ACC112 (cell line): ENCODE data around the gene BMP2K.
"Not testable (repeated sequence)": the region's sequence is repeated elsewhere in the genome, so short reads cannot be mapped to it uniquely, and the experiment has no call there.

Experiments
- H2AFZ ChIP-seq: fragments of 200-600 bp; sonication (generic); one replicate; pipeline ENCODE4 v1.6.0; 2017; ENCODE audit warnings: antibody characterized with exemption, low read length; ENCODE audit not compliant: unreplicated experiment
- H3K27ac ChIP-seq: fragments of 200-600 bp; sonication (generic); 2 replicates; pipeline ENCODE4 v1.5.1; 2014; ENCODE audit warnings: low read depth, mild to moderate bottlenecking, antibody characterized with exemption, low read length, moderate library complexity
- H3K27me3 ChIP-seq: fragments of 200-600 bp; sonication (generic); 2 replicates; pipeline ENCODE4 v1.6.1; 2014; ENCODE audit warnings: mild to moderate bottlenecking, antibody characterized with exemption, low read length, moderate library complexity, mixed read lengths; ENCODE audit not compliant: insufficient read depth
- H3K36me3 ChIP-seq: fragments of 200-600 bp; sonication (generic); 2 replicates; pipeline ENCODE4 v1.6.1; 2016; ENCODE audit warnings: mild to moderate bottlenecking, antibody characterized with exemption, low read length, moderate library complexity, mixed read lengths; ENCODE audit not compliant: insufficient read depth
- H3K4me1 ChIP-seq: fragments of 200-600 bp; sonication (generic); one replicate; pipeline ENCODE4 v1.6.1; 2016; ENCODE audit warnings: low read length, mixed read lengths; ENCODE audit not compliant: insufficient read depth, unreplicated experiment, control insufficient read depth
- H3K4me3 ChIP-seq: fragments of 200-600 bp; sonication (generic); 2 replicates; pipeline ENCODE4 v1.5.1; 2014; ENCODE audit warnings: mild to moderate bottlenecking, low read depth, low read length
- H3K79me2 ChIP-seq: fragments of 200-600 bp; sonication (generic); one replicate; pipeline ENCODE4 v1.6.0; 2016; ENCODE audit warnings: low read length; ENCODE audit not compliant: control insufficient read depth, unreplicated experiment, insufficient read depth

BMP2K gene

GRCh38 chr4:78889955-78890354, 113.8 kb downstream of the BMP2K start:
- no peak overlapping the region for H3K27ac ChIP-seq
- H3K36me3 ChIP-seq = peaks cover 7% of the 10 kb centered on the region; the same call in 1 of the 2 replicates
- no peaks in the 10 kb centered on the region for H3K4me1 ChIP-seq
- no peaks in the 10 kb centered on the region for H3K27me3 ChIP-seq
- H3K4me3 ChIP-seq = no peak overlapping the region
- no peaks in the 10 kb centered on the region for H3K79me2 ChIP-seq
- H2AFZ ChIP-seq = no peak overlapping the region

GRCh38 chr4:78899302-78899701, 123.2 kb downstream of the BMP2K start:
- no peaks in the 10 kb centered on the region for H3K79me2 ChIP-seq
- H3K4me3 ChIP-seq = no peak overlapping the region
- H2AFZ ChIP-seq = no peak overlapping the region
- no peaks in the 10 kb centered on the region for H3K27me3 ChIP-seq
- H3K4me1 ChIP-seq = no peaks in the 10 kb centered on the region
- H3K27ac ChIP-seq = no peak overlapping the region
- H3K36me3 ChIP-seq = no peaks in the 10 kb centered on the region

DNA sequence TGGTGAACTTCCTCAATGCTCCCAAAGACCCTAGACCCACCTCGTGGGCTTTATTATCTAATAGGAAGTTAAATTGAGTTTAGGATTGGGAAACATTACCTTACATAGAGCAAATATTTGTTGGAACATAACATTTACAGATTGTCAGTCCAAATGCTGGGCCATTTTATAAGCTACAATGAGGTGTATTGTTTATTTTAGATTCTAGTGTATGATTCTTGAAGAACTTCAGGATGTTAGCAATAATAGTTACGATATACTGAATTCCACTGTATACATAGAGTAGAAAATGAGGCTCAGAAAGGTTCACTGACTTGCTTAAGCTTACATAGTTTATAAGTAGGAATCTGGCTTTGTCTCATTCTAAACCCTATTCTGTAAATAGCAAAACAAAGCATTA, 125.7 kb downstream of the BMP2K start:
- H3K79me2 ChIP-seq = no peaks in the 10 kb centered on the region
- no peak overlapping the region for H3K4me3 ChIP-seq
- H3K27me3 ChIP-seq = no peaks in the 10 kb centered on the region
- no peak overlapping the region for H2AFZ ChIP-seq
- no peak overlapping the region for H3K27ac ChIP-seq
- no peaks in the 10 kb centered on the region for H3K36me3 ChIP-seq
- no peaks in the 10 kb centered on the region for H3K4me1 ChIP-seq

- H3K27me3 ChIP-seq = no peaks in the 10 kb centered on the region
- H2AFZ ChIP-seq = no peak overlapping the region
- H3K36me3 ChIP-seq = no peaks in the 10 kb centered on the region
Measured at GRCh38 chr4:78902298-78902697, 126.1 kb downstream of the BMP2K start.

GRCh38 chr4:78904143-78904542, 128.0 kb downstream of the BMP2K start:
- Histone ChIP-seq H3K36me3 (no peaks in the 10 kb centered on the region), H3K4me3 (no peak overlapping the region), H3K4me1 (no peaks in the 10 kb centered on the region), H3K27me3 (no peaks in the 10 kb centered on the region), H3K27ac (no peak overlapping the region), H3K79me2 (no peaks in the 10 kb centered on the region), H2AFZ (no peak overlapping the region)

More at GRCh38 chr4:78902298-78902697, 126.1 kb downstream of the BMP2K start:
- H3K4me1 ChIP-seq = no peaks in the 10 kb centered on the region
- no peak overlapping the region for H3K4me3 ChIP-seq
- H3K27ac ChIP-seq = no peak overlapping the region
- no peaks in the 10 kb centered on the region for H3K79me2 ChIP-seq

DNA sequence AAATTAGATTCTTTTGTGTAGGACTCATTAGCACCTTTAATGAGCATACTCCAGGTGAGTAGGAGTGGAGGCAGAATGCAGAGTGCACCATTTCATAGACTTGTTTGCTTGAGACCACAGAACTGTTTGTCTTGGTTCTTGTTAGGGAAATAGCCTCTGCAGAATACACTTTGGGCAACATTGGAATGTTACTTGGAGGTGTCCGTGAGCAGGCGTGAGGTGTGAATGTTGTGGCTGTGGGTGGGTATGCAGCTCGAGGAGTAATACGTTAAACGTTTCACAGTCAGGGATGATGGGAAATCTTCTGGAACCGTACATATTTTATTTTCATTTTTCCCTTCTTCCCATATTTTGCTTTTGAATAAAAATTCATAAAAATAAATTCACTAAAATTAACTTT, 131.5 kb downstream of the BMP2K start:
- Histone ChIP-seq H3K27me3 (no peaks in the 10 kb centered on the region), H3K36me3 (peaks cover 6% of the 10 kb centered on the region; the same call in 1 of the 2 replicates), H2AFZ (no peak overlapping the region), H3K27ac (no peak overlapping the region), H3K4me3 (no peak overlapping the region), H3K4me1 (no peaks in the 10 kb centered on the region), H3K79me2 (no peaks in the 10 kb centered on the region)

GRCh38 chr4:78908974-78909373, 132.8 kb downstream of the BMP2K start:
- not testable (repeated sequence) for H3K27ac ChIP-seq, H2AFZ ChIP-seq, H3K36me3 ChIP-seq, H3K4me3 ChIP-seq, H3K27me3 ChIP-seq, H3K4me1 ChIP-seq, H3K79me2 ChIP-seq

- no peaks in the 10 kb centered on the region for H3K79me2 ChIP-seq
- H2AFZ ChIP-seq = no peak overlapping the region
Measured at GRCh38 chr4:78910612-78911011, 134.5 kb downstream of the BMP2K start.

DNA sequence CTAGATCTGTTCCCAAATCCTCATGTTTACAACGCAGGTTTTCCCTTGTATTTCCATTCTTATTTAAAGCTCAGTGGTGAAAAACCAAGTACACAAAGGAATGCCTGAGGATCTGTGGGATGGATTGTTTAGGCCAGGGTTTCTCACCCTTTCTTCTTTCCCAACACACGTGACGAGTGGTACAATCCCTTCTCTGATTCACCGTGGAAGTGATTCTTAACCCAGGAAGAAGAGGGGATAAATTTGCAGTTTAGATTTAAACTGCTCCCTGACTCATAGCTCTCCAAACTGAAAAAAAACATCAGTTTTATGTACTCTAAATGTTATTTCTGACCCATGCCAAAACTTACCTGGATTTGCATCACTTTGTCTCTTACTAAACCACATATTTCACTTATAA, 146.1 kb downstream of the BMP2K start:
- H3K27me3 ChIP-seq = no peaks in the 10 kb centered on the region
- no peak overlapping the region for H2AFZ ChIP-seq
- H3K36me3 ChIP-seq = 0 out of 2 replicates have a peak, but pooled peaks cover 5% of the 10 kb centered on the region
- 0 out of 2 replicates have a peak overlapping the region, but pooled peaks have one; percentile 18 for H3K27ac ChIP-seq
- H3K4me3 ChIP-seq = no peak overlapping the region
- peaks cover 7% of the 10 kb centered on the region for H3K4me1 ChIP-seq
- H3K79me2 ChIP-seq = no peaks in the 10 kb centered on the region

More at GRCh38 chr4:78910612-78911011, 134.5 kb downstream of the BMP2K start:
- no peaks in the 10 kb centered on the region for H3K27me3 ChIP-seq
- H3K4me3 ChIP-seq = no peak overlapping the region
- H3K27ac ChIP-seq = no peak overlapping the region
- H3K36me3 ChIP-seq = peaks cover 11% of the 10 kb centered on the region; the same call in 1 of the 2 replicates
- H3K4me1 ChIP-seq = no peaks in the 10 kb centered on the region

DNA sequence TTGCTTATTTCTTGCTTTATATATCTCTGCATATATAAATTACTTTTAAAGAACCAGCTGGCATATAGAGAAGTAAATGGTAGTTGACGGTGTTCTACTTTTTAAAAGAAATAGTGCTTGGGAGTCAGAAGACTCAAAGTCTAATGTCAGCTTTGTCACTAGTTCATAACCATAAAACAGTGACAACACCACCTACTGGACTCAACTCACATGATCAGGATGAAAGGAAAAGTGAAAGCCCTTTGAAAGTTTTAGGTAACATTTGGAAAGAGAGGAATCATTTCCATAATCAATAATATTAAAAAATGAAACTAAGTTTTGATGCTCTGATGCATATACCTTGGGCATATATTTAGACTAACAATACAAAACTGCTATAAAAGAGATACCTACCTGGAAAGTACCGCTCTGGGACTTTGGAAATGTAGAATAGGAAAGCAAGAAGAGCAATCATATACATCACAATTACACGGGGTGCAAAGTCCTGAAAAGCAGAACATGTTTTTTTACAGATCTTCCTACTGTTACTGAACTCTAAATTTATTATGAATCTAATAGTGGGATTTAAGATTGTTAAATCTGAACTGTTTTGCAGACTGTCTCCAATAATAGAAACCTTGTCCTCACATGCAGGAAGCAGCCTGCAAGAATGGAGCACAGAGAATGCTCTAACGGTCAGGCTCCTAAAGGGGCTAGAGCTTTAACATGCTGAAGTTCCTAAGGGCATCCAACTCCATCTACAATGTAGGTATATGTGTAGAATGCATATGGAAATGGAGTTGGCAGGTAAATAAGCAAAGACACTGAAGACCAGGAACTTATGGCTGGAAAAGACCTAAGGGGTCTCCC, 147.5 kb downstream of the BMP2K start:
- H3K4me3 ChIP-seq = peak overlapping the region; percentile 37
- H3K79me2 ChIP-seq = no peaks in the 10 kb centered on the region
- no peaks in the 10 kb centered on the region for H3K27me3 ChIP-seq
- peaks cover 7% of the 10 kb centered on the region for H3K4me1 ChIP-seq
- H3K36me3 ChIP-seq = 0 out of 2 replicates have a peak, but pooled peaks cover 5% of the 10 kb centered on the region
- no peak overlapping the region for H3K27ac ChIP-seq
- H2AFZ ChIP-seq = no peak overlapping the region

DNA sequence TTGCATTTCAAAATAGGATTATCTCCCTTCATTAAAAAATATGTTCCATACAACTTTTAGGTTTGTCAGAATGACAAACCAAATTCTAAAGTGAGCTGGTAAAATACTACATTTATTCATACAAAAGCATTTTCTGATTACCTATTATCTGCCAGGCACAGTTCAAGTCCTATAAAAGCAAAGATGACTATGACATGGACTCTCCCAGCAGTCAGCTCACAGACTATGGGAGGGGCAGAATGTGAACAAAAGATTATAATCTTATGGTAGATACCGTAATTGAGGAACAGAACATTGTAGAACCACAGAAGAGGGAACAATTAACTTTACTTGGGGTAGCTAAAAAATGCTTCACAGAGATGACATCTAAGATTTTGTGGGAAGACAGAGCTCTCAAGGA, 150.7 kb downstream of the BMP2K start:
- H3K4me1 ChIP-seq = peaks cover 7% of the 10 kb centered on the region
- no peak overlapping the region for H2AFZ ChIP-seq
- no peak overlapping the region for H3K27ac ChIP-seq
- no peaks in the 10 kb centered on the region for H3K79me2 ChIP-seq
- no peaks in the 10 kb centered on the region for H3K27me3 ChIP-seq
- peaks cover 13% of the 10 kb centered on the region; the same call in 1 of the 2 replicates for H3K36me3 ChIP-seq
- H3K4me3 ChIP-seq = no peak overlapping the region
